ENCODE data around the gene THAP12.
"Not testable (repeated sequence)": the region's sequence is repeated elsewhere in the genome, so short reads cannot be mapped to it uniquely, and the experiment has no call there.

- TF ChIP-seq, protein P1, sequence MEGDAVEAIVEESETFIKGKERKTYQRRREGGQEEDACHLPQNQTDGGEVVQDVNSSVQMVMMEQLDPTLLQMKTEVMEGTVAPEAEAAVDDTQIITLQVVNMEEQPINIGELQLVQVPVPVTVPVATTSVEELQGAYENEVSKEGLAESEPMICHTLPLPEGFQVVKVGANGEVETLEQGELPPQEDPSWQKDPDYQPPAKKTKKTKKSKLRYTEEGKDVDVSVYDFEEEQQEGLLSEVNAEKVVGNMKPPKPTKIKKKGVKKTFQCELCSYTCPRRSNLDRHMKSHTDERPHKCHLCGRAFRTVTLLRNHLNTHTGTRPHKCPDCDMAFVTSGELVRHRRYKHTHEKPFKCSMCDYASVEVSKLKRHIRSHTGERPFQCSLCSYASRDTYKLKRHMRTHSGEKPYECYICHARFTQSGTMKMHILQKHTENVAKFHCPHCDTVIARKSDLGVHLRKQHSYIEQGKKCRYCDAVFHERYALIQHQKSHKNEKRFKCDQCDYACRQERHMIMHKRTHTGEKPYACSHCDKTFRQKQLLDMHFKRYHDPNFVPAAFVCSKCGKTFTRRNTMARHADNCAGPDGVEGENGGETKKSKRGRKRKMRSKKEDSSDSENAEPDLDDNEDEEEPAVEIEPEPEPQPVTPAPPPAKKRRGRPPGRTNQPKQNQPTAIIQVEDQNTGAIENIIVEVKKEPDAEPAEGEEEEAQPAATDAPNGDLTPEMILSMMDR (IDR thresholded peaks at IDR 0.05), result not testable (repeated sequence)
- not testable (repeated sequence) for TF ChIP-seq POLR2A (IDR thresholded peaks at IDR 0.05)
These were observed 20.6 kb upstream of the THAP12 start for GRCh38 chr11:76401484-76401883.
